ENCODE results near the gene MMP17.

GRCh38 chr12:131896080-131896810 is 68.1 kb downstream of the MMP17 start:
- TF ChIP-seq CTCF (optimal IDR thresholded peaks at IDR 0.05 in 1 of 3, IDR thresholded peaks at IDR 0.05 in 1 of 3, conservative IDR thresholded peaks at IDR 0.05 in 1 of 3; ENCODE audit: extremely low read depth in 1 of 3, insufficient read depth in 2 of 3, low read length in 3 of 3) (no peak), EZH2 (IDR thresholded peaks at IDR 0.05; ENCODE audit: low read length) (no peak)
